HG03066 (cell line): Measurements from ENCODE around the gene LILRB2.
"Not testable (repeated sequence)": the region's sequence is repeated elsewhere in the genome, so short reads cannot be mapped to it uniquely, and the experiment has no call there.

Experiments
- ATAC-seq: cut with Tn5 transposase; IDR thresholded peaks from one replicate; pipeline ENCODE4 v1.9.1; 2021; ENCODE audit warnings: low read depth; ENCODE audit not compliant: unreplicated experiment

Gene LILRB2

DNA sequence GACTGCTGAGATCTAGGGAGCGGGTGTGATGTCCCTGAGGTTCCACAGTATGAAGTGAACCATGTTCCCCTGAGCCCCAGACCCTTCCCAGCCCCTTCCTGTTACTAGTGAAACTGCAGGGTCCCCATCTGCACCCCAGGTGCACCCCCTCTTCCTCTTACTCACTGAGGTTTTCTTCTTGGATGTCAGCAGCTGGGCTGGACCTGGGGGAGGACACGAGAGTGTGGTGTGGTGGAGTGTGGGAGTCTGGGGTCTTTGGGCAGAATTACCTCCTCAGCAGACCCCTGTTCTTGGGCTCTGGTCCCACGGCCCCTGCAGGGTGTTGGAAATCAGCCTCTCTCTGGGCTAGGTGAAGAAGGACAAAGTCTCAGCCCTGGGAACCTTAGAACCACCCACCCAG, 35.0 kb downstream of the LILRB2 start:
- ATAC-seq = no peak

DNA sequence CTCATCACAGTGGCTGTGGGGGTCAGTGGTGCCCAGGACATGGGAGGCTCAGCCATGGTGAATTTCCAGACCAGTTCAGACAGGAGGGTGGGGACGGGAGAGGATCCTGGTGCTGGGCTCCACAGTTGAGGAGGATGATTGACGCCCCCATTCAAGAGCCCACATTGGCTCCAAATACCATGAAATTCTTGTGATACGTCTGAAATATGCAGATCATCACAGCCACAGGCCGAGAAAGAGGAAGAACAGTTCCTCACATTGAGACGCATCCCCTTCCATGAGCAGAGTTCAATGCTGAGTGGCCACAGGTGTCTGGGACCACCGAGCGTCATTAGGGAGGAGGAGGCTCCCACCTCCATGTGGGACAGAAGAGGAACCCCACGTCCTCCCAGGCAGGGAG, 37.1 kb downstream of the LILRB2 start:
- ATAC-seq = not testable (repeated sequence)

DNA sequence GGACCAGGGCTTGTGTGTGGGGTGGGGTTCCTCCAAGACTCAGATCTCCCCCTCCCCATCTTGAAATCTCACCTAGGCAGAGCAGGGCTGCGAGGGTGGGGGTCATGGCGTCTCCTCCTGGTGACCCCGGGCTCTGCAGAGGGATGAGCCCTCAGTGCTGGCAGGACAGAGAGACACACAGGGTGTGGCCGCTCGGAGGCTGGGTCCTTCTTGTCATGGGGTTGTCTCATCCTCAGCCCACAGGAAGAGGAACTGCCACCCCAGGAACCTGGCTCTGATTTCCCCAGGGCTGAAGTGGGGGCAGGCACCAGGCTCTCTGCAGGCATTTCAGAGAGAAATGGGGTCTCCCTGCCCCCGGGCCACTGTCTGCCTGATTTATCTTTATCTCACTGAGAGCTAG, 38.3 kb downstream of the LILRB2 start, which contains the start of gene LILRA6:
TSS of gene LILRA6 (minus strand) at position 145 of the 400 bp plus-strand sequence.
- ATAC-seq = not testable (repeated sequence)

DNA sequence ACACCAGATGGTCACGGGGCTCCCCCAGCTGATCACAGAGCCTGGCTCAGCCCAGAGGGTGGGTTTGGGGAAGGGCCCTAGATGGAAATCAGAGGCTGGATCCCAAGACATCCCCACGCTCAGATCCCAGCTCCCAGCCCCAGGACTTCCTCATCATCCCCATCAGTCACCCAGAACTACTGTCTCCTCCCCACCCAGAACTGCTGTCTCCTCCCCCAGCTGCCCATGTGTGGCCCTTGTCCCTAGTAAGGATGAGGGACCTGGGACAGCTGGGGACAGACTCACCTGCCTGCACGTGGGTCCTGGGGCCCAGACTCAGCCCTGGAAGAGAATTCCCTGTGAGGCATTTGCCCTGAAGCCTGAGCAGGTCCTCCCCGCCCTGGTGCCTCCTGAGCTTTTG, 38.7 kb downstream of the LILRB2 start:
- ATAC-seq = not testable (repeated sequence)

DNA sequence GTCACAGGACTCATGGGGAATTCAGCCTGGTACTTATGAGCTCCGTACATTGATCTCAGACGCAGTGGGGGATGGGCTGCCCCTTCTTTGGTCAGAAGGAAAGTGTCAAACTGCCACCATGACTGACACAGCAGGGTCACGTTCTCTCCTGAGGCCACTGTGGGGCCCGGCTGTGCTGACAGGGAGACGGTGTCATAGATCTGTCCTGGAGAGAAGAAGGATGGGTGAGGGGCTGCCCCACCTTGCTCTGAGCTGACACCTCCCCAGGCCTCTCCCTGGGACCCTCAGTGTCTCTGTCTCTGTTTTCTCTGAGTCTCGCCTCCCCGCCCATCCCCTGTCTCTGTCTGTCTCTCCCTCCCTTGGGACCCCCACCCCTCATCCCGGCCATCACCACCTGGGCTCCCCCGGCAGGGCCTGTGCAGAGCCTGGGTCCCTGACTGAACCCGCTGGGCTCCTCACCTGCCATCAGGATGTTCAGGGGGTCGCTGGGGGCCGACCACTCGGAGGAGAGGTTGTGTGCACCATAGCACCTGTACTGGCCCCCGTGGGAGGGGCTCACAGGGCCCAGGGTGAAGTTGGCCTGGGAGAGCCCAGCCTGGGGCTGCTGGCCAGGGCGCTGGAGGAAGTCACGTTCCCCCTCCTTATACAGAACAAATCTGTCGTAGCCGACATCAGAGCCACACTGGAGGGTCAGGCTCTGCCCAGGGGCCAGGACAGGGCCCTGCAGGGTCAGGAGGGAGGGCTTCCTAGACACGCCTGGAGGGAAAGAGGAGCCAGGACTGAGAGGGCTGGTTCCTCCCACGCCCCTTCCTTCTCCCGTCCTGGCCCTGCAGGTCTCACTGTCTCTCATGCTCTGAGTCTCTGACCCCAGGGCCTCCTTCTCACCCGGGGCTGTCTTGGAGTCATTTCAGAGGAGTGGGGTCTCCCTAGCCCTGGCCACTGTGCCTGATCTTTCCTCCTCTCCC, 40.3 kb downstream of the LILRB2 start:
- not testable (repeated sequence) for ATAC-seq

DNA sequence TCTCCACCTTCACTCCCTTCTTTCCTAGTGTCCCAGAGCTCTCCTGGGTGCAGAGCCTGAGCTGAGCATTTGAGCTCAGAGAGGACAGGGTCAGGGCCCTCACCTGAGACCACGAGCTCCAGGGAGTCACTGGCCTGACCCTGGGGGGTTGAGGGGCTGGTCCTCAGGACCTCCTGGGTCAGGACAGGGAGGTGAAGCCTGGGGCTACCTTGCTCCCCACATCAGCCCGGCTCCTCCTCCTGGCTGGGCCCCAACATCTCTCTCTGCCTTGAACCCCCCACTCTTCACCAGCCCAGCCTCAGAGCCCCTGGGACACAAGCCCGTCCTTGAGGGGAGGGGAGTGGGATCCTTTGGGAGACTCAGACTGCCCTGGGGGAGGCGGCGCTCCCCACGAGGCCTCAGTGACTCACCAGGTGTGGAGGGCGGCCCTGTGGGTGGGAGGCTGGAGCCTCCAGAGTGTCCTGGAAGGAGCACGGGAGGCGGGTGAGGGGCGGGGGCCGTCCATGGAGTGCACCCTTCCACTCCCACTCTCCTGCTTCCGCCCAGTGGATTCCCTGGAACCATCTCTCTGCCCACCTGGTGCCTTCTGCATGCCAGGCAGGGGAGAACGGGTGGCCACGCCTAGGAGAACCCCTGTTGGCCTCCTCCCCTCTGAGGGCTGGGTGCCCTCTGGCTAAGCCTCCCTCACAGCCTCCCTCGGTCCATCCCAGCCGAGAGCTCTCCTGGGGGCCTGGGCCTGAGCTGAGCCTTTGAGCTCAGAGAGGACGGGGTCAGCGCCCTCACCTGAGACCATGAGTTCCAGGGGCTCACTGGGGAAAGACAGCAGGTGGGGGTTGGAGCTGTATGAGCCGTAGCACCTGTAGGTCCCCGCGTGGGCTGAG, 41.2 kb downstream of the LILRB2 start:
- not testable (repeated sequence) for ATAC-seq

DNA sequence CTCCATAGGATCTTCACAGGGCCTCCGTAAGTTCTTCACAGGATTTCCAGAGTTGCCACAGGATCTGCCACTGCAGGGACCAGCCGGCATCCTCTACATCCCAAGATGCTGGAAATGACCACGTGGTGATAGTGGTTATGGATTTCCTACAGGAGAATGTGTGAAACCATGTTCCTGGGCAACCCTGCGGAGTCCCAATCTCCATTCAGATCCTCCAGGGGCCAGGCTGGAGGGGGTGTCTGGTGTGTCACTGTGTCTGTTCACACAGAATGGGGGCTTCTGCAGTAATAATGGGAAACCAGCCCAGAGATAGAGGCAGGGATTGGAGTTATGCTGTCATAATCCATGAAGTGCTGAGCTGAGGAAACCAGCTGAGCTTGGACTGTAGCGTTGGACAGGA, 47.0 kb downstream of the LILRB2 start:
- no peak for ATAC-seq

DNA sequence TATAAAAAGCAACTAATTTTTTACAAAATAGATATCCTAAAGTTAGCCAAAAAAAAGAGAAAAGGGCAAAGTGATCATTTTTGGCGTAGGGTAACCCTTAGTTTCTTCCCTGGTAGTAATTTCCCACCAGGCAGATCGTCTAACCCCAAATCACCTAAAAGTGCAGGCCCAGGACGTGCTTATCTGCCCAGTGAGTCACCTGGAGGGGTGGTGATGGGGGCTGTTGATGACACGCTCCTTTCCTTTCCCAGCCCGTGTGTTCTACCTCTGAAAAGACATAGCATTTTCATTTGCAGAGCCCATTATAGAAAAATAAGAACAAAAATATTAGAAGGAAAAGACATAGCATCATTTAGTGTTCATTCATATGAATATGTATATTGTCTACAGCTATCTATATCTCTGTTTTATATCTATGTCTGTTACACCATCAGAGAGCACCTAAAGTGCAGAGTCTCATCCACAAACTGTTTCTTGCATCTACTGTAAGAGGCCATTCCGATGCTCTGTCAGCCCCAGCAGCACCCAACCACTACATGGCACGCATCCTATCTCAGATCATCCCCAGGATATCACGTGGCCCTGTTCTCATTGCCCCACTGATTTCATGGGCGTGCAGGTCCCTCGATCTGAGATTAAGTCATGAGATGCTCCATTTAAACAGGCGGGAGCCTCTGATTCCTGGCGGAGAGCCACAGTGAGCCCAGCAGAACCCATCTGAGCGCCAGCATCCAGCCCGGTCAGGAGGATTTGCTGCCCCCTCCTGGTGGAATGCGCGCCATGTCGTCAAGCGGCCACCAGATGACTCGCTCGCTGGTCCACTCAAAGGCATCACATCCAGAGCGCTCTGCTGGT, 49.6 kb downstream of the LILRB2 start:
- ATAC-seq = no peak

DNA sequence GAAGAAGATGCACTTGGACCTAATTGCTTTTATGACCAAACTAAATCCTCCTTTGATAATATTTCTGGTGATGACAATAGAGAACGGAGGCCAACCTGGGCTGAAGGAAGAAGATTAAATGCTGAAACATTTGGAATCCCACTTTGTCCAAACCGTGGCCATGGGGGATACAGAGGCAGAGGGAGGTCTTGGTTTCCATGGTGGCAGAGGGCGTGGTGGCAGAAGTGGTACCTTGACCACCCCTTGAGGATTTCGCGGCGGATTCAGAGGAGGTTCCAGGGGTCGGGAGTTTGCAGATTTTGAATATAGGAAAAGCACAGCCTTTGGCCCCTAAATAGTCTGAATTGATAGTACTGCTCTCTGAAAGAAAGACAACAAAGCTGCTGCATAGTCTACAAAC, 50.9 kb downstream of the LILRB2 start:
- no peak for ATAC-seq

DNA sequence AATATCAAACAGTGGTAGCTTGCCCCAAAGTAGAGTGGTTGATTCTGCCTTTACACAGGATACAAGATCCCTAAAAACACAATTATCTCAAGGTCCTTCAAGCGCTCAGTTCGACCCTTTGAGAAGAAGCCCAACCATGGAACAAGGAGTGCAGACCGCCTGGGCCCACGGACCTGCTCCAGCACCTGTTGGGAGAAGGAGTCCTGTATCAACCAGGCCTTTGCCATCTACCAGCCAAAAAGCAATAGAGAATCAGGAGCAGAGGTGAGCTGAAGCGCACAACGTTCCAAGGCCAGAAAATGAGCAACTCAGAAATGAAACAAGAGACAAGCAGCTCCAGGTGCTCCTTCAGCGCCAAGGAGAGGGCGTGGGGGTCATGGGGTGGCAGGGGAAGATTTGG, 51.8 kb downstream of the LILRB2 start:
- no peak for ATAC-seq

DNA sequence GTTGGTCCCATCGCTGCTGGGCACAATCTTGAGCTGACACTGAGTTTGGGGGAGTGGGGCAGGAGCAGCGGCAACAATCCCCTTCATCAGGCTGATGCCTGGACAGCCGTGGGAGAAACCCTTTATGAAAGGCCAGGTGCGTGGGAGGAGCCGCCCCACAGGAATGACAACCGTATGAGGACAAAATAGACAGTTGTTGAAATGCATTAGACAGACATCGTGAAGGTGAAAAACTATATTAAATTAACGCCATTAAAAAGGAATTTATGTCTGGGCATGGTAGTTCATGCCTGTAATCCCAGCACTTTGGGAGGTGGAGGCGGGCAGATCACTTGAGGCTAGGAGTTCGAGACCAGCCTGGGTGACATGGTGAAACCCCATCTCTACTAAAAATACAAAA, 56.3 kb downstream of the LILRB2 start:
- not testable (repeated sequence) for ATAC-seq

DNA sequence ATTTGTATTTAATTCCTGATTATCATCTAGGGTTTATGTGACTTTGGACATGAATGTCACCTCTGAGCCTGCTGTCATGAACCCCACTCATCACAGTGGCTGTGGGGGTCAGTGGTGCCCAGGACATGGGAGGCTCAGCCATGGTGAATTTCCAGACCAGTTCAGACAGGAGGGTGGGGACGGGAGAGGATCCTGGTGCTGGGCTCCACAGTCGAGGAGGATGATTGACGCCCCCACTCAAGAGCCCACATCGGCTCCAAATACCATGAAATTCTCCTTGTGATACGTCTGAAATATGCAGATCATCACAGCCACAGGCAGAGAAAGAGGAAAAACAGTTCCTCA, 57.0 kb downstream of the LILRB2 start:
- not testable (repeated sequence) for ATAC-seq
